H1 (cell line): ENCODE data around the gene CACNA2D3. TPM values are rescaled to one million over a fixed set of nuclear protein-coding genes. Genes with fewer than 3 reads are reported as not detected.

Experiments used
- CTCF ChIA-PET: fragments of 300-600 bp; sonication (Branson Sonifier 250); formaldehyde crosslinking; loops from one replicate; lab custom pipeline; 2021; ENCODE audit not compliant: partially characterized antibody; lab: Charles Lee
- POLR2A ChIA-PET: fragments of 300-600 bp; sonication (Branson Sonifier 250); formaldehyde crosslinking; loops from one replicate; lab custom pipeline; 2021; ENCODE audit warnings: inconsistent platforms; ENCODE audit not compliant: partially characterized antibody; lab: Charles Lee
- DNase-seq, 2 experiments: peaks; one replicate each; pipeline versions ENCODE4 v3.0.0 to v3.0.0-alpha.2; 2010 to 2022; ENCODE audit warnings: low spot score in 2 of 2, low read depth in 1 of 2, mixed read lengths in 1 of 2
- FAIRE-seq: peaks from 2 replicates; lab custom pipeline; 2011; peaks lifted over from hg19 to GRCh38; lab: Jason Lieb, UNC
- H2AFZ ChIP-seq: 2 replicates; pipeline ENCODE4 v1.8.1; 2012; ENCODE audit warnings: low read length, inconsistent platforms
- H2AK5ac ChIP-seq: 2 replicates; pipeline ENCODE4 v1.6.1; 2013; ENCODE audit warnings: low read depth, low read length
- H2BK120ac ChIP-seq: replicated peaks from 2 replicates; pipeline ENCODE3; 2013; ENCODE audit warnings: low read depth, low read length, inconsistent platforms
- H2BK12ac ChIP-seq: 2 replicates; pipeline ENCODE4 v1.6.1; 2013; ENCODE audit warnings: low read depth, low read length
- H2BK15ac ChIP-seq: 2 replicates; pipeline ENCODE4 v1.6.1; 2013; ENCODE audit warnings: low read length
- H2BK20ac ChIP-seq: 2 replicates; pipeline ENCODE4 v1.6.1; 2013; ENCODE audit warnings: low read length
- H2BK5ac ChIP-seq: 2 replicates; pipeline ENCODE4 v1.6.1; 2013; ENCODE audit warnings: low read depth, low read length
- H3K14ac ChIP-seq: 2 replicates; pipeline ENCODE4 v1.6.1; 2013; ENCODE audit warnings: inconsistent platforms; ENCODE audit not compliant: insufficient read length
- H3K18ac ChIP-seq: 2 replicates; pipeline ENCODE4 v1.6.1; 2013; ENCODE audit warnings: low read length; ENCODE audit errors: extremely low read depth
- H3K23ac ChIP-seq: 2 replicates; pipeline ENCODE4 v1.6.1; 2013; ENCODE audit warnings: inconsistent platforms; ENCODE audit not compliant: insufficient read length
- H3K23me2 ChIP-seq: 2 replicates; pipeline ENCODE4 v1.6.1; 2013; ENCODE audit warnings: low read depth, low read length
- H3K27ac ChIP-seq: 2 replicates; pipeline ENCODE4 v1.6.1; 2011; ENCODE audit warnings: low read depth, low read length, inconsistent platforms
- H3K27me3 ChIP-seq, 4 experiments: replicated peaks in 1 of 4; 1 replicate in 1 of 4; 2 replicates in 3 of 4; pipeline versions ENCODE4 v1.6.1 to v1.8.1; 2011 to 2013; ENCODE audit warnings: low read length in 3 of 4, mild to moderate bottlenecking in 3 of 4, inconsistent platforms in 2 of 4, mixed read lengths in 2 of 4, moderate library complexity in 1 of 4; ENCODE audit not compliant: control insufficient read depth in 3 of 4, insufficient read depth in 3 of 4; ENCODE audit errors: extremely low read depth in 1 of 4
- H3K36me3 ChIP-seq, 4 experiments: 2 replicates each; pipeline versions ENCODE4 v1.6.1 to v1.8.1; 2011 to 2013; ENCODE audit warnings: mild to moderate bottlenecking in 4 of 4, low read length in 3 of 4, moderate library complexity in 2 of 4, control low read depth in 1 of 4, inconsistent platforms in 1 of 4; ENCODE audit not compliant: insufficient read depth in 4 of 4, control insufficient read depth in 2 of 4
- H3K4ac ChIP-seq: replicated peaks from 2 replicates; pipeline ENCODE3; 2013; ENCODE audit warnings: low read length, low read depth, mixed read lengths, inconsistent platforms; ENCODE audit not compliant: insufficient read length
- H3K4me1 ChIP-seq, 4 experiments: replicated peaks in 1 of 4; 1 replicate in 1 of 4; 2 replicates in 3 of 4; pipeline versions ENCODE4 v1.6.1 to v1.8.1; 2011 to 2013; ENCODE audit warnings: low read length in 3 of 4, inconsistent platforms in 2 of 4, mixed read lengths in 1 of 4; ENCODE audit not compliant: insufficient read depth in 4 of 4, control insufficient read depth in 3 of 4
- H3K4me2 ChIP-seq, 2 experiments: 2 replicates each; pipeline versions ENCODE4 v1.6.1 to v1.8.1; 2011 to 2013; ENCODE audit warnings: low read depth in 2 of 2, low read length in 2 of 2, control low read depth in 1 of 2, inconsistent platforms in 1 of 2, mild to moderate bottlenecking in 1 of 2; ENCODE audit not compliant: insufficient read depth in 1 of 2
- H3K4me3 ChIP-seq, 4 experiments: fragments of 200-600, 300-600 bp in 1 of 4; sonication (generic), shearing (Covaris generic), sonication (Bioruptor Twin) in 1 of 4; 2 replicates each; pipeline versions ENCODE4 v1.5.1 to v1.8.1; 2011 to 2016; ENCODE audit warnings: low read length in 4 of 4, low read depth in 3 of 4, control low read depth in 2 of 4, inconsistent platforms in 2 of 4, mild to moderate bottlenecking in 2 of 4, mixed read lengths in 1 of 4, moderate library complexity in 1 of 4; ENCODE audit not compliant: insufficient read depth in 2 of 4; ENCODE audit errors: extremely low read depth in 1 of 4
- H3K56ac ChIP-seq: replicated peaks from 2 replicates; pipeline ENCODE3; 2013; ENCODE audit warnings: low read depth, mild to moderate bottlenecking, mixed read lengths, low read length, inconsistent platforms; ENCODE audit not compliant: insufficient read length
- H3K79me1 ChIP-seq: 2 replicates; pipeline ENCODE4 v1.6.1; 2013; ENCODE audit warnings: low read depth, low read length, control low read depth
- H3K79me2 ChIP-seq, 2 experiments: 2 replicates each; pipeline versions ENCODE4 v1.6.1 to v1.8.1; 2012 to 2013; ENCODE audit warnings: low read length in 2 of 2, mild to moderate bottlenecking in 2 of 2, inconsistent platforms in 1 of 2; ENCODE audit not compliant: insufficient read depth in 2 of 2, control insufficient read depth in 1 of 2
- H3K9ac ChIP-seq, 4 experiments: replicated peaks in 1 of 4; 1 replicate in 1 of 4; 2 replicates in 3 of 4; pipeline versions ENCODE4 v1.6.1 to v1.8.1; 2011 to 2013; ENCODE audit warnings: low read depth in 3 of 4, low read length in 3 of 4, control low read depth in 2 of 4, mild to moderate bottlenecking in 2 of 4, moderate library complexity in 2 of 4, inconsistent platforms in 1 of 4; ENCODE audit errors: extremely low read depth in 1 of 4
- H3K9me3 ChIP-seq, 2 experiments: 2 replicates each; pipeline versions ENCODE4 v1.6.1 to v1.8.1; 2012 to 2013; ENCODE audit warnings: mild to moderate bottlenecking in 2 of 2, moderate library complexity in 2 of 2, control low read depth in 1 of 2, inconsistent platforms in 1 of 2, low read depth in 1 of 2, low read length in 1 of 2, mixed read lengths in 1 of 2; ENCODE audit not compliant: insufficient read depth in 2 of 2
- H4K20me1 ChIP-seq, 2 experiments: replicated peaks in 1 of 2; 2 replicates each; pipeline versions ENCODE3 to v1.8.1; 2011 to 2013; ENCODE audit warnings: inconsistent platforms in 2 of 2, low read length in 2 of 2, mild to moderate bottlenecking in 1 of 2; ENCODE audit not compliant: insufficient read depth in 2 of 2, control insufficient read depth in 1 of 2
- H4K5ac ChIP-seq: 2 replicates; pipeline ENCODE4 v1.6.1; 2013; ENCODE audit warnings: low read length, low read depth, mixed read lengths, inconsistent platforms; ENCODE audit not compliant: insufficient read length
- H4K8ac ChIP-seq: 2 replicates; pipeline ENCODE4 v1.8.0; 2013; ENCODE audit warnings: mild to moderate bottlenecking, moderate library complexity, low read length, inconsistent platforms; ENCODE audit not compliant: insufficient read depth; ENCODE audit errors: extremely low read depth
- H4K91ac ChIP-seq: replicated peaks from 2 replicates; pipeline ENCODE3; 2013; ENCODE audit warnings: low read length, mixed read lengths, inconsistent platforms; ENCODE audit not compliant: insufficient read length
- ATF3 ChIP-seq: IDR thresholded peaks from 2 replicates; pipeline ENCODE4 v1.6.1; 2011; ENCODE audit warnings: low read depth, mild to moderate bottlenecking, low read length; ENCODE audit not compliant: insufficient read depth
- CTCF ChIP-seq, 3 experiments: IDR thresholded peaks; 1 replicate in 2 of 3; 2 replicates in 1 of 3; pipeline versions ENCODE4 v1.5.1 to v1.6.1; 2011; ENCODE audit warnings: low read length in 3 of 3, mild to moderate bottlenecking in 3 of 3, inconsistent platforms in 2 of 3, low read depth in 1 of 3, moderate library complexity in 1 of 3; ENCODE audit not compliant: insufficient read depth in 1 of 3; ENCODE audit errors: control extremely low read depth in 1 of 3
- POU5F1 ChIP-seq: IDR thresholded peaks from 2 replicates; pipeline ENCODE4 v1.6.1; 2011; ENCODE audit warnings: low read depth, mild to moderate bottlenecking, low read length, moderate library complexity
- WGBS, 2 experiments: shearing (Covaris generic) in 1 of 2; methylation state at CpG; one replicate each; pipeline versions ENCODE4 v1.1.6 to v1.1.7; 2013 to 2015; ENCODE audit warnings: low lambda C conversion rate in 2 of 2, mixed read lengths in 2 of 2, inconsistent platforms in 1 of 2, low coverage in 1 of 2, missing lambda C conversion rate in 1 of 2; ENCODE audit not compliant: insufficient replicate concordance in 2 of 2, insufficient coverage in 1 of 2, insufficient read length in 1 of 2; ENCODE audit errors: extremely low coverage in 1 of 2, missing lambda C conversion rate in 1 of 2; 5-methylcytosine and 5-hydroxymethylcytosine counted together
- polyA plus RNA-seq, 7 experiments: library from polyadenylated mRNA; depleted of rRNA in 3 of 7; stranded (reverse) in 5 of 7; unstranded in 2 of 7; fragments of >200 nt in 5 of 7; fragments of 200-250 nt in 2 of 7; gene quantifications; 1 replicate in 5 of 7; 2 replicates in 1 of 7; 4 replicates in 1 of 7; pipeline versions ENCODE4 v1.2.1 to v1.2.3, GENCODE V29; 2011 to 2013; ENCODE audit warnings: missing spikeins in 2 of 7, mixed read lengths in 2 of 7
- total RNA-seq: library from RNA; stranded (reverse); fragmentation: NEBNext Ultra II Directional; extraction: Animal tissue kit (Norgen Biotek cat#: 25700); gene quantifications from 2 replicates; pipeline ENCODE4 v1.2.1, GENCODE V29; 2021

The CACNA2D3 gene
- total and polyA plus RNA-seq, 2 of the 8 experiments (the other 6 are each of a cell fraction or from before 2014, with no cell fraction given) = 1.5 to 1.8 TPM

GRCh38 chr3:54312156-54312899, 190.0 kb downstream of the CACNA2D3 start:
- POLR2A ChIA-PET = interaction anchor here (0.6 kb wide), 1 partner anchor 18 kb away, joined by 4 read pairs; no protein-coding TSS in a partner anchor
- Histone ChIP-seq H3K79me1 (no peaks in the 10 kb centered on the region), H2AFZ (no peak overlapping the region), H2BK120ac (no peak overlapping the region), H3K9me3 (no peaks in the 10 kb centered on the region), H2BK20ac (no peak overlapping the region), H4K91ac (no peak overlapping the region), H2AK5ac (no peak overlapping the region), H2BK12ac (no peak overlapping the region), H3K4me2 (no peak overlapping the region), H3K4me1 (peaks cover 0 to 3% (median 0%) of the 10 kb centered on the region in 4 experiments; a peak in 2 of 7 replicates), H3K56ac (no peak overlapping the region), H3K4me3 (no peak overlapping the region), H4K5ac (no peak overlapping the region), H3K27me3 (no peaks in the 10 kb centered on the region), H3K4ac (no peak overlapping the region), H3K14ac (no peak overlapping the region), H3K36me3 (no peaks in the 10 kb centered on the region), H3K18ac (no peak overlapping the region), H2BK5ac (no peak overlapping the region), H4K8ac (no peak overlapping the region), H4K20me1 (no peaks in the 10 kb centered on the region), H3K23me2 (no peaks in the 10 kb centered on the region), H3K23ac (no peak overlapping the region), H3K79me2 (no peaks in the 10 kb centered on the region), H2BK15ac (no peak overlapping the region), H3K9ac (no peak overlapping the region), H3K27ac (no peak overlapping the region)
- 81% methylated on average over 9 of the region's 9 CpGs; no CpG with 5 or more reads in 1 of the 2 experiments for WGBS, 2 experiments
- no peak for DNase-seq
- CTCF ChIA-PET = interaction anchor here (0.7 kb wide), 1 partner anchor 12 kb away, joined by 3 read pairs; no protein-coding TSS in a partner anchor
- TF ChIP-seq CTCF (IDR thresholded peaks at IDR 0.05; ENCODE audit: control extremely low read depth in 1 of 3, insufficient read depth in 1 of 3, low read depth in 1 of 3, low read length in 3 of 3) = no peak
- no peak for TF ChIP-seq POU5F1
- no peak for TF ChIP-seq ATF3
- no peak for FAIRE-seq
